A673 (cell line): Measurements from ENCODE around the gene ST8SIA3. TPM values are rescaled to one million over a fixed set of nuclear protein-coding genes. Genes with fewer than 3 reads are reported as not detected.

Experiments used
- BruUV-seq: library from RNA; stranded (reverse); fragments of 400-500 nt; replicated peaks from 2 replicates; lab custom pipeline; 2021; lab: Mats Ljungman, UMichigan
- CTCF ChIA-PET: fragments of 300-600 bp; sonication (Branson Sonifier 250); formaldehyde crosslinking; loops from one replicate; lab custom pipeline; 2022; ENCODE audit warnings: antibody characterized with exemption; lab: Charles Lee
- POLR2A ChIA-PET: fragments of 300-600 bp; sonication (Branson Sonifier 250); formaldehyde crosslinking; loops from one replicate; lab custom pipeline; 2022; ENCODE audit warnings: antibody characterized with exemption; ENCODE audit not compliant: low non-redundant PET; lab: Charles Lee
- DNase-seq: peaks from one replicate; pipeline ENCODE4 v3.0.0-alpha.2; 2015; ENCODE audit warnings: low spot score
- H3K27ac ChIP-seq: fragments of 200-600 bp; sonication (generic); 2 replicates; pipeline ENCODE4 v1.5.1; 2016; ENCODE audit warnings: mixed run types, low read depth, mild to moderate bottlenecking, mixed read lengths, antibody characterized with exemption, low read length; ENCODE audit not compliant: poor library complexity, severe bottlenecking
- H3K27me3 ChIP-seq: fragments of 200-600 bp; sonication (generic); replicated peaks from 2 replicates; pipeline ENCODE4 v1.6.1; 2017; ENCODE audit warnings: mixed run types, low read depth, mild to moderate bottlenecking, mixed read lengths, antibody characterized with exemption, low read length; ENCODE audit not compliant: insufficient read depth, poor library complexity
- H3K36me3 ChIP-seq: fragments of 200-600 bp; sonication (generic); 2 replicates; pipeline ENCODE4 v1.6.1; 2016; ENCODE audit warnings: mixed run types, mild to moderate bottlenecking, mixed read lengths, antibody characterized with exemption, low read length; ENCODE audit not compliant: insufficient read depth, poor library complexity, severe bottlenecking
- H3K4me1 ChIP-seq: fragments of 200-600 bp; sonication (generic); 2 replicates; pipeline ENCODE4 v1.6.1; 2017; ENCODE audit warnings: mixed run types, mild to moderate bottlenecking, mixed read lengths, antibody characterized with exemption, low read length; ENCODE audit not compliant: insufficient read depth, poor library complexity, severe bottlenecking
- H3K4me3 ChIP-seq: fragments of 200-600 bp; sonication (generic); 2 replicates; pipeline ENCODE4 v1.5.1; 2016; ENCODE audit warnings: low read depth, mixed run types, mild to moderate bottlenecking, mixed read lengths, low read length; ENCODE audit not compliant: poor library complexity, severe bottlenecking
- H3K9me3 ChIP-seq: fragments of 200-600 bp; sonication (generic); 2 replicates; pipeline ENCODE4 v1.6.1; 2016; ENCODE audit warnings: mixed run types, low read depth, mild to moderate bottlenecking, mixed read lengths, antibody characterized with exemption, low read length; ENCODE audit not compliant: poor library complexity, severe bottlenecking
- EZH2 ChIP-seq: fragments of 200-600 bp; sonication (generic); IDR thresholded peaks from 2 replicates; pipeline ENCODE4 v1.6.1; 2017; ENCODE audit warnings: borderline replicate concordance, low read depth, mild to moderate bottlenecking, mixed read lengths, antibody characterized with exemption, low read length; ENCODE audit not compliant: poor library complexity, severe bottlenecking
- intact Hi-C: fragments of 100-400 bp; cut with micrococcal nuclease; formaldehyde crosslinking; loops from one replicate; pipeline ENCODE4 v1.10.0; 2022; ENCODE audit not compliant: unreplicated experiment
- total RNA-seq: library from RNA; stranded (reverse); gene quantifications from 2 replicates; pipeline ENCODE4 v1.2.3, GENCODE V29; 2021
- TF ChIP-seq, protein P1 (sequence below): fragments of 300-800, 200-600 bp; sonication (generic); conservative IDR thresholded peaks from 2 replicates; pipeline ENCODE4 v1.5.1; 2017; ENCODE audit warnings: low read depth, mild to moderate bottlenecking, antibody characterized with exemption, low read length, moderate library complexity, mixed read lengths

ST8SIA3 gene
- total RNA-seq, 1 experiment from 2014 or later, result not detected

DNA sequence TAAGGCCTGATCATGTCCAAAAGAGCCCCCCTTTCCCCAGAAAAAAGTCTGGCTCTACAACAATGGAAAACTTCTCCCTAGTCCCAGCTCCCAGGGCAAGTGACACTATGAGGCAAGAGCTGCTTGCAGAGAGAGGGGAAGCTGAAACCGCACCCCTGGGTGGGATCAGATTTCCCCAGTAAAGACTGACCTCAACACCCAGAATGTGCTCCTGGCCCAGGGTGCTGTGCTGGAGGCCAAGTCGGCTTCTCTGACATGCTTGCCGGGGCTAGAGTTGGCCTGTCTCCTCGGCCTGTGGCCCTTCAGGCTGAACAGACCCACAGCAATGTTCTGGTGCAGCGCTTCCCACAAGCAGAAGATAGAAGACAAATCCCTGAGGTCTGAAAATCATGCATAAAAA, 18.4 kb upstream of the ST8SIA3 start:
- H3K27ac ChIP-seq, result no peak overlapping the region
- no TSS peak for BruUV-seq
- TF ChIP-seq, protein P1, sequence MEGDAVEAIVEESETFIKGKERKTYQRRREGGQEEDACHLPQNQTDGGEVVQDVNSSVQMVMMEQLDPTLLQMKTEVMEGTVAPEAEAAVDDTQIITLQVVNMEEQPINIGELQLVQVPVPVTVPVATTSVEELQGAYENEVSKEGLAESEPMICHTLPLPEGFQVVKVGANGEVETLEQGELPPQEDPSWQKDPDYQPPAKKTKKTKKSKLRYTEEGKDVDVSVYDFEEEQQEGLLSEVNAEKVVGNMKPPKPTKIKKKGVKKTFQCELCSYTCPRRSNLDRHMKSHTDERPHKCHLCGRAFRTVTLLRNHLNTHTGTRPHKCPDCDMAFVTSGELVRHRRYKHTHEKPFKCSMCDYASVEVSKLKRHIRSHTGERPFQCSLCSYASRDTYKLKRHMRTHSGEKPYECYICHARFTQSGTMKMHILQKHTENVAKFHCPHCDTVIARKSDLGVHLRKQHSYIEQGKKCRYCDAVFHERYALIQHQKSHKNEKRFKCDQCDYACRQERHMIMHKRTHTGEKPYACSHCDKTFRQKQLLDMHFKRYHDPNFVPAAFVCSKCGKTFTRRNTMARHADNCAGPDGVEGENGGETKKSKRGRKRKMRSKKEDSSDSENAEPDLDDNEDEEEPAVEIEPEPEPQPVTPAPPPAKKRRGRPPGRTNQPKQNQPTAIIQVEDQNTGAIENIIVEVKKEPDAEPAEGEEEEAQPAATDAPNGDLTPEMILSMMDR, result no peak
- TF ChIP-seq EZH2, result no peak
- CTCF ChIA-PET, result no interaction called here
- POLR2A ChIA-PET, result no interaction called here
- DNase-seq, result no peak
- H3K4me3 ChIP-seq, result no peak overlapping the region
- no peaks in the 10 kb centered on the region for H3K36me3 ChIP-seq
- no peaks in the 10 kb centered on the region for H3K9me3 ChIP-seq
- H3K27me3 ChIP-seq, result peaks cover 81% of the 10 kb centered on the region
- no peaks in the 10 kb centered on the region for H3K4me1 ChIP-seq
- intact Hi-C loops, result no loop called here

DNA sequence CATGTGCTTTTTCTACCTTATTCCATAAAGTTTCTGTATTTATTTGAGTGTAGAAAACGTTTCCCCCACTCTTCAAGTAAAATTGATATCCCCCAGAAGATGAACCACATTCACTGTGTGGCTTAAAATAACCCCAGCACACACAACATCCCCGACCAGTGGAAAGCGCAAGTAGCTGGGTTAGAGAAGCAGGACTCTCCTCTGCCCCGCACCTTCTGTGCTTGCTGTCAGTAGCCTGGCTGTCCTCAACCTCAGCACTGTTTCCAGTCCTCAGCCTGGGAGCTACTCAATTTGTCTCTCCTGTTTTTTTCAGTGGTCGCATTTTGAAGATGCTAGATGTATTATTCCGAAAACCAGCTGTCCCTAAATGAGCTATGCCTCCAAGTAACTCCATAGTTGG, 18.0 kb upstream of the ST8SIA3 start:
- no peaks in the 10 kb centered on the region for H3K4me1 ChIP-seq
- BruUV-seq, result no TSS peak
- H3K9me3 ChIP-seq, result no peaks in the 10 kb centered on the region
- CTCF ChIA-PET, result no interaction called here
- H3K4me3 ChIP-seq, result no peak overlapping the region
- POLR2A ChIA-PET, result no interaction called here
- intact Hi-C loops, result no loop called here
- H3K36me3 ChIP-seq, result no peaks in the 10 kb centered on the region
- TF ChIP-seq, protein P1, result no peak
- TF ChIP-seq EZH2, result no peak
- no peak for DNase-seq
- no peak overlapping the region for H3K27ac ChIP-seq
- peaks cover 85% of the 10 kb centered on the region for H3K27me3 ChIP-seq

DNA sequence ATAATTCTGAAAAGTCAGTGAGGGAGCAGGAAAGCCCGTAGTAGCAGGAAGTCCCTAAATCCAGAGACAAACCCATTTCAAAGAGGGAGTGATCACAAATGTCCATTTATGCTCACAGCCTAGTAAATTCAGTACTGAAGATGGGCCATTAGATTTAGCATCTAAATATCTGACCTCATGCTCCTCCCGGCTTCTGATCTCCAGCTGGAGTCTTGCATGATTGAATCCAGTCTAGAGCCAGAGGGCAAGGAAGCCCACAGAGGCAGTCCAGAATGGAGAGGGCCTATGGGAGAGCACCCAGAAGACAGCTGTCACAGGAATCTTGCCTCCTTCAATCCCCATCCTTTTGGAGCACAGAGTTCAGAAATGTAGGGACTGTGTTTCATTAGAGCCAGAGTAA, 16.0 kb upstream of the ST8SIA3 start:
- ChIA-PET CTCF (no interaction called here), POLR2A (interaction anchor here (0.6 kb wide), 1 partner anchor 216 kb away, joined by 6 read pairs; no protein-coding TSS in a partner anchor)
- Histone ChIP-seq H3K36me3 (no peaks in the 10 kb centered on the region), H3K4me3 (no peak overlapping the region), H3K9me3 (no peaks in the 10 kb centered on the region), H3K27ac (no peak overlapping the region), H3K4me1 (no peaks in the 10 kb centered on the region), H3K27me3 (peaks cover 93% of the 10 kb centered on the region)
- no peak for DNase-seq
- intact Hi-C loops, result no loop called here
- BruUV-seq, result no TSS peak
- TF ChIP-seq EZH2, result no peak
- TF ChIP-seq, protein P1, result no peak
